Pons (tissue), 1 donor: ENCODE results near the gene WDFY3.
A peak's percentile ranks its signal among the peaks of the same experiment; 100 is the strongest.
"Not testable (repeated sequence)": the region's sequence is repeated elsewhere in the genome, so short reads cannot be mapped to it uniquely, and the experiment has no call there.

Experiments
- DNase-seq: peaks from one replicate; pipeline ENCODE4 v3.0.0-alpha.2; 2016; ENCODE audit warnings: low spot score

Gene WDFY3

GRCh38 chr4:84855774-84856173, 110.7 kb downstream of the WDFY3 start:
- peak; percentile 95 for DNase-seq

GRCh38 chr4:84852081-84852480, 114.4 kb downstream of the WDFY3 start:
- peak; percentile 93 for DNase-seq

- DNase-seq = no peak
Measured at GRCh38 chr4:84849051-84849640, 117.3 kb downstream of the WDFY3 start.

GRCh38 chr4:84848432-84848831, 118.1 kb downstream of the WDFY3 start:
- no peak for DNase-seq

- DNase-seq = no peak
Measured at GRCh38 chr4:84847978-84848377, 118.5 kb downstream of the WDFY3 start.

GRCh38 chr4:84846985-84847384, 119.5 kb downstream of the WDFY3 start:
- no peak for DNase-seq

- no peak for DNase-seq
Measured at GRCh38 chr4:84841435-84841834, 125.1 kb downstream of the WDFY3 start.

- no peak for DNase-seq
Measured at GRCh38 chr4:84837751-84838150, 128.7 kb downstream of the WDFY3 start.

- DNase-seq = not testable (repeated sequence)
Measured at GRCh38 chr4:84829633-84830032, 136.9 kb downstream of the WDFY3 start.

GRCh38 chr4:84826681-84827080, 139.8 kb downstream of the WDFY3 start:
- no peak for DNase-seq

- DNase-seq = no peak
Measured at GRCh38 chr4:84825701-84826341, 140.7 kb downstream of the WDFY3 start.

- no peak for DNase-seq
Measured at GRCh38 chr4:84821064-84821463, 145.4 kb downstream of the WDFY3 start.

GRCh38 chr4:84814094-84814750, 152.3 kb downstream of the WDFY3 start:
- DNase-seq = no peak

- peak; percentile 67 for DNase-seq
Measured at GRCh38 chr4:84809946-84810345, 156.5 kb downstream of the WDFY3 start.

GRCh38 chr4:84808332-84808731, 158.2 kb downstream of the WDFY3 start:
- DNase-seq = no peak

GRCh38 chr4:84806541-84806940, 159.9 kb downstream of the WDFY3 start:
- not testable (repeated sequence) for DNase-seq

GRCh38 chr4:84804136-84804535, 162.4 kb downstream of the WDFY3 start:
- peak; percentile 59 for DNase-seq

GRCh38 chr4:84803720-84804119, 162.8 kb downstream of the WDFY3 start:
- DNase-seq = no peak

- no peak for DNase-seq
Measured at GRCh38 chr4:84803116-84803515, 163.4 kb downstream of the WDFY3 start.

- DNase-seq = no peak
Measured at GRCh38 chr4:84800256-84800655, 166.2 kb downstream of the WDFY3 start.

GRCh38 chr4:84799318-84799717, 167.2 kb downstream of the WDFY3 start:
- DNase-seq = no peak

- DNase-seq = no peak
Measured at GRCh38 chr4:84796394-84796793, 170.1 kb downstream of the WDFY3 start.
